Activated CD4-positive, alpha-beta T cell treated with anti-CD3 and anti-CD28 coated beads, Interleukin-2, Interleukin-6, amounts not matched to agents 100 ng/mL and 50 ng/mL, durations not matched to agents 16 hours and 8 hours (primary cell): ENCODE results near the gene PPP2R2C.

Source experiments
- DNase-seq: peaks from one replicate; pipeline ENCODE4 v3.0.0-alpha.2; 2020

Gene PPP2R2C

GRCh38 chr4:6422105-6422504, 50.3 kb downstream of the PPP2R2C start:
- no peak for DNase-seq

- DNase-seq = no peak
Observed at GRCh38 chr4:6421397-6421796, 51.0 kb downstream of the PPP2R2C start.

- no peak for DNase-seq
Observed at GRCh38 chr4:6420972-6421371, 51.4 kb downstream of the PPP2R2C start.

GRCh38 chr4:6420036-6420435, 52.4 kb downstream of the PPP2R2C start:
- DNase-seq = no peak

GRCh38 chr4:6419452-6420028, 52.9 kb downstream of the PPP2R2C start:
- no peak for DNase-seq

- DNase-seq = no peak
Observed at GRCh38 chr4:6418193-6418755, 54.1 kb downstream of the PPP2R2C start.

GRCh38 chr4:6417516-6418050, 54.8 kb downstream of the PPP2R2C start:
- DNase-seq = no peak

GRCh38 chr4:6416518-6417286, 55.7 kb downstream of the PPP2R2C start:
- DNase-seq = no peak

GRCh38 chr4:6415031-6415705, 57.2 kb downstream of the PPP2R2C start:
- DNase-seq = no peak

- DNase-seq = no peak
Observed at GRCh38 chr4:6414578-6414977, 57.8 kb downstream of the PPP2R2C start.

- DNase-seq = no peak
Observed at GRCh38 chr4:6410664-6411063, 61.8 kb downstream of the PPP2R2C start.

GRCh38 chr4:6410068-6410467, 62.3 kb downstream of the PPP2R2C start:
- DNase-seq = no peak

- DNase-seq = no peak
Observed at GRCh38 chr4:6409381-6409780, 63.0 kb downstream of the PPP2R2C start.

GRCh38 chr4:6408263-6408662, 64.2 kb downstream of the PPP2R2C start:
- no peak for DNase-seq

GRCh38 chr4:6405397-6405706, 67.1 kb downstream of the PPP2R2C start:
- DNase-seq = no peak

GRCh38 chr4:6404611-6405396, 67.6 kb downstream of the PPP2R2C start:
- no peak for DNase-seq

GRCh38 chr4:6403400-6403685, 69.1 kb downstream of the PPP2R2C start:
- no peak for DNase-seq

GRCh38 chr4:6402566-6403399, 69.6 kb downstream of the PPP2R2C start:
- no peak for DNase-seq

- no peak for DNase-seq
Observed at GRCh38 chr4:6401797-6402196, 70.6 kb downstream of the PPP2R2C start.

- DNase-seq = no peak
Observed at GRCh38 chr4:6396696-6397236, 75.6 kb downstream of the PPP2R2C start.

- DNase-seq = no peak
Observed at GRCh38 chr4:6395466-6396228, 76.8 kb downstream of the PPP2R2C start.
